Gastrocnemius medialis (tissue), 4 donors: Measurements from ENCODE around the gene FGD4.

Source experiments
- POLR2A ChIP-seq, 2 donors: fragments of 450-650 bp; IDR thresholded peaks; one replicate each; pipeline ENCODE4 v1.6.1; 2017; ENCODE audit warnings: antibody characterized with exemption in 2 of 2, mild to moderate bottlenecking in 2 of 2, moderate library complexity in 2 of 2
- TF ChIP-seq, protein P1 (sequence below), 5 experiments: fragments of 450-650 bp in 3 of 5; fragments of 200-600 bp in 2 of 5; sonication (generic) in 2 of 5; IDR thresholded peaks in 4 of 5; conservative IDR thresholded peaks in 1 of 5; 1 replicate in 4 of 5; 2 replicates in 1 of 5; pipeline ENCODE4 v1.5.1; 2016 to 2019; ENCODE audit warnings: antibody characterized with exemption in 5 of 5, mild to moderate bottlenecking in 3 of 5, moderate library complexity in 3 of 5

DNA sequence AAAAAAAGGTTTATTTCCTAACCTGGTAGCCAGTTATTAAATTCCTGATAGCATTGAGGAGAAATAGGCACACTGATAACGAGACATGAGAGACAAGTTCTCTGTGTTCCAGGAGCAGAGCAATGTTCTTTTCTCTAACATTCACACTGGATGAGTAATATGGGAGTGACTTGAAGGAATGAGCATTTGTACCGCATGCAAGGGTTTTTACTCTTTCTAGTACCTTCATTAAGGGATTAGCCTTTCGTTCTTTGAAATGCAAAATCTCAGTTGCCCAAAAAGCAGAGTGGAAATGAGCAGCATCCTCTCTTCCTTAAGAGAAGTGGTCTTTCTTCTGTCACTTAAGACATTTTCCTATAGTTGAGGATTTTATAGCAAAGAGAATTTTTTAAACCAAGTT, 54.7 kb downstream of the FGD4 start:
- TF ChIP-seq, protein P1, sequence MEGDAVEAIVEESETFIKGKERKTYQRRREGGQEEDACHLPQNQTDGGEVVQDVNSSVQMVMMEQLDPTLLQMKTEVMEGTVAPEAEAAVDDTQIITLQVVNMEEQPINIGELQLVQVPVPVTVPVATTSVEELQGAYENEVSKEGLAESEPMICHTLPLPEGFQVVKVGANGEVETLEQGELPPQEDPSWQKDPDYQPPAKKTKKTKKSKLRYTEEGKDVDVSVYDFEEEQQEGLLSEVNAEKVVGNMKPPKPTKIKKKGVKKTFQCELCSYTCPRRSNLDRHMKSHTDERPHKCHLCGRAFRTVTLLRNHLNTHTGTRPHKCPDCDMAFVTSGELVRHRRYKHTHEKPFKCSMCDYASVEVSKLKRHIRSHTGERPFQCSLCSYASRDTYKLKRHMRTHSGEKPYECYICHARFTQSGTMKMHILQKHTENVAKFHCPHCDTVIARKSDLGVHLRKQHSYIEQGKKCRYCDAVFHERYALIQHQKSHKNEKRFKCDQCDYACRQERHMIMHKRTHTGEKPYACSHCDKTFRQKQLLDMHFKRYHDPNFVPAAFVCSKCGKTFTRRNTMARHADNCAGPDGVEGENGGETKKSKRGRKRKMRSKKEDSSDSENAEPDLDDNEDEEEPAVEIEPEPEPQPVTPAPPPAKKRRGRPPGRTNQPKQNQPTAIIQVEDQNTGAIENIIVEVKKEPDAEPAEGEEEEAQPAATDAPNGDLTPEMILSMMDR (IDR thresholded peaks at IDR 0.05 in 4 of 5, conservative IDR thresholded peaks at IDR 0.05 in 1 of 5): no peak
- no peak for TF ChIP-seq POLR2A (IDR thresholded peaks at IDR 0.05)
